ENCODE data around the gene RNF213.

DNA sequence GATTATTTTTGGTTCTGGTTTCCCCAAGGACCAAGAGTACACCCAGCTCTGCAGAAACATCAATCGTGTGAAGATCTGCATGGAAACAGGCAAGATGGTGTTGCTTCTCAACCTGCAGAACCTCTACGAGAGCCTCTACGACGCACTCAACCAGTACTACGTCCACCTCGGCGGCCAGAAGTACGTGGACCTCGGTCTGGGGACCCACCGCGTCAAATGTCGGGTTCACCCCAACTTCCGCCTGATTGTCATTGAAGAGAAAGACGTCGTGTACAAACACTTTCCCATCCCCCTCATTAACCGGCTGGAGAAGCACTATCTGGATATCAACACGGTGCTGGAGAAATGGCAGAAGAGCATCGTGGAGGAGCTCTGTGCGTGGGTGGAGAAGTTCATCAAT lies 86.9 kb downstream of the RNF213 start:
- no peak for TF ChIP-seq POLR2A (IDR thresholded peaks at IDR 0.05; ENCODE audit: borderline replicate concordance, extremely low read depth, insufficient read depth, insufficient read length)
- TF ChIP-seq TCF7L2 (IDR thresholded peaks at IDR 0.05; ENCODE audit: borderline replicate concordance, extremely low read depth, insufficient read depth, insufficient read length): no peak
- TF ChIP-seq, protein P1, sequence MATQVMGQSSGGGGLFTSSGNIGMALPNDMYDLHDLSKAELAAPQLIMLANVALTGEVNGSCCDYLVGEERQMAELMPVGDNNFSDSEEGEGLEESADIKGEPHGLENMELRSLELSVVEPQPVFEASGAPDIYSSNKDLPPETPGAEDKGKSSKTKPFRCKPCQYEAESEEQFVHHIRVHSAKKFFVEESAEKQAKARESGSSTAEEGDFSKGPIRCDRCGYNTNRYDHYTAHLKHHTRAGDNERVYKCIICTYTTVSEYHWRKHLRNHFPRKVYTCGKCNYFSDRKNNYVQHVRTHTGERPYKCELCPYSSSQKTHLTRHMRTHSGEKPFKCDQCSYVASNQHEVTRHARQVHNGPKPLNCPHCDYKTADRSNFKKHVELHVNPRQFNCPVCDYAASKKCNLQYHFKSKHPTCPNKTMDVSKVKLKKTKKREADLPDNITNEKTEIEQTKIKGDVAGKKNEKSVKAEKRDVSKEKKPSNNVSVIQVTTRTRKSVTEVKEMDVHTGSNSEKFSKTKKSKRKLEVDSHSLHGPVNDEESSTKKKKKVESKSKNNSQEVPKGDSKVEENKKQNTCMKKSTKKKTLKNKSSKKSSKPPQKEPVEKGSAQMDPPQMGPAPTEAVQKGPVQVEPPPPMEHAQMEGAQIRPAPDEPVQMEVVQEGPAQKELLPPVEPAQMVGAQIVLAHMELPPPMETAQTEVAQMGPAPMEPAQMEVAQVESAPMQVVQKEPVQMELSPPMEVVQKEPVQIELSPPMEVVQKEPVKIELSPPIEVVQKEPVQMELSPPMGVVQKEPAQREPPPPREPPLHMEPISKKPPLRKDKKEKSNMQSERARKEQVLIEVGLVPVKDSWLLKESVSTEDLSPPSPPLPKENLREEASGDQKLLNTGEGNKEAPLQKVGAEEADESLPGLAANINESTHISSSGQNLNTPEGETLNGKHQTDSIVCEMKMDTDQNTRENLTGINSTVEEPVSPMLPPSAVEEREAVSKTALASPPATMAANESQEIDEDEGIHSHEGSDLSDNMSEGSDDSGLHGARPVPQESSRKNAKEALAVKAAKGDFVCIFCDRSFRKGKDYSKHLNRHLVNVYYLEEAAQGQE (IDR thresholded peaks at IDR 0.05; ENCODE audit: low read depth): no peak
- TF ChIP-seq ZNF274 (IDR thresholded peaks at IDR 0.05; ENCODE audit: low read depth, low read length): no peak
- TF ChIP-seq EZH2phosphoT487 (IDR thresholded peaks at IDR 0.05; ENCODE audit: borderline replicate concordance): no peak
- TF ChIP-seq RAD21 (IDR thresholded peaks at IDR 0.05; ENCODE audit: low read depth): no peak
- no peak for TF ChIP-seq JUND (IDR thresholded peaks at IDR 0.05)
- TF ChIP-seq, protein P2, sequence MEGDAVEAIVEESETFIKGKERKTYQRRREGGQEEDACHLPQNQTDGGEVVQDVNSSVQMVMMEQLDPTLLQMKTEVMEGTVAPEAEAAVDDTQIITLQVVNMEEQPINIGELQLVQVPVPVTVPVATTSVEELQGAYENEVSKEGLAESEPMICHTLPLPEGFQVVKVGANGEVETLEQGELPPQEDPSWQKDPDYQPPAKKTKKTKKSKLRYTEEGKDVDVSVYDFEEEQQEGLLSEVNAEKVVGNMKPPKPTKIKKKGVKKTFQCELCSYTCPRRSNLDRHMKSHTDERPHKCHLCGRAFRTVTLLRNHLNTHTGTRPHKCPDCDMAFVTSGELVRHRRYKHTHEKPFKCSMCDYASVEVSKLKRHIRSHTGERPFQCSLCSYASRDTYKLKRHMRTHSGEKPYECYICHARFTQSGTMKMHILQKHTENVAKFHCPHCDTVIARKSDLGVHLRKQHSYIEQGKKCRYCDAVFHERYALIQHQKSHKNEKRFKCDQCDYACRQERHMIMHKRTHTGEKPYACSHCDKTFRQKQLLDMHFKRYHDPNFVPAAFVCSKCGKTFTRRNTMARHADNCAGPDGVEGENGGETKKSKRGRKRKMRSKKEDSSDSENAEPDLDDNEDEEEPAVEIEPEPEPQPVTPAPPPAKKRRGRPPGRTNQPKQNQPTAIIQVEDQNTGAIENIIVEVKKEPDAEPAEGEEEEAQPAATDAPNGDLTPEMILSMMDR (IDR thresholded peaks at IDR 0.05 in 2 of 3, conservative IDR thresholded peaks at IDR 0.05 in 1 of 3; ENCODE audit: borderline replicate concordance in 1 of 3, insufficient read depth in 1 of 3, low read depth in 2 of 3, low read length in 2 of 3): no peak
